ENCODE measurements around the gene LRIT3. TPM values are rescaled to one million over a fixed set of nuclear protein-coding genes. Genes with fewer than 3 reads are reported as not detected.
"Not testable (repeated sequence)": the region's sequence is repeated elsewhere in the genome, so short reads cannot be mapped to it uniquely, and the experiment has no call there.

LRIT3 gene
- total RNA-seq, 1 donor from 2014 or later = 0.17 TPM

- Mint-ChIP-seq H3K9me3 (ENCODE audit: low read depth) (no peaks in the 10 kb centered on the region), H3K4me3 (ENCODE audit: low read depth) (no peak overlapping the region), H3K27me3 (no peaks in the 10 kb centered on the region), H3K27ac (no peak overlapping the region), H3K4me1 (ENCODE audit: low read depth) (no peaks in the 10 kb centered on the region), H3K36me3 (ENCODE audit: insufficient read depth) (no peaks in the 10 kb centered on the region)
- TF ChIP-seq, protein P1, sequence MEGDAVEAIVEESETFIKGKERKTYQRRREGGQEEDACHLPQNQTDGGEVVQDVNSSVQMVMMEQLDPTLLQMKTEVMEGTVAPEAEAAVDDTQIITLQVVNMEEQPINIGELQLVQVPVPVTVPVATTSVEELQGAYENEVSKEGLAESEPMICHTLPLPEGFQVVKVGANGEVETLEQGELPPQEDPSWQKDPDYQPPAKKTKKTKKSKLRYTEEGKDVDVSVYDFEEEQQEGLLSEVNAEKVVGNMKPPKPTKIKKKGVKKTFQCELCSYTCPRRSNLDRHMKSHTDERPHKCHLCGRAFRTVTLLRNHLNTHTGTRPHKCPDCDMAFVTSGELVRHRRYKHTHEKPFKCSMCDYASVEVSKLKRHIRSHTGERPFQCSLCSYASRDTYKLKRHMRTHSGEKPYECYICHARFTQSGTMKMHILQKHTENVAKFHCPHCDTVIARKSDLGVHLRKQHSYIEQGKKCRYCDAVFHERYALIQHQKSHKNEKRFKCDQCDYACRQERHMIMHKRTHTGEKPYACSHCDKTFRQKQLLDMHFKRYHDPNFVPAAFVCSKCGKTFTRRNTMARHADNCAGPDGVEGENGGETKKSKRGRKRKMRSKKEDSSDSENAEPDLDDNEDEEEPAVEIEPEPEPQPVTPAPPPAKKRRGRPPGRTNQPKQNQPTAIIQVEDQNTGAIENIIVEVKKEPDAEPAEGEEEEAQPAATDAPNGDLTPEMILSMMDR (IDR thresholded peaks at IDR 0.05; ENCODE audit: unreplicated experiment) = no peak
- DNase-seq (ENCODE audit: low spot score, unreplicated experiment) = no peak
These were observed 22.2 kb downstream of the LRIT3 start for GRCh38 chr4:109870061-109870460.

DNA sequence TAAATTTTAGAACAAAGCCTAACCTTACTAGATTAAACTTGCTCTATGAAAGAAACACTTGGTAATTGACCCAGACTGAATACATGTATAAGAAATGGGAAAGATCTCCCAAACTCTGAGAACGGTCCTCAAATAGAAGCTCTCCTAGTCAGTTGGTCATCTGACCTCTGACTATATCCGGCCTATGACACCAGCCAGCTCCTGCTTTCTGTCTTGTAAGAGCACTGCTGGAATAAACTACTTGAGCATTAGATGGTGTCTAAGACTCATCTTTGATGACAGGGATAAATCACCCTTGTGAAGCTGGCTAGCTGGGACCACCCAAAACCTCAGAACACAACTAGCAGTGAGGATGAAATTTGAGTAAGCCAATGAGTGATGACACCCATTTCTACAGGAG lies 24.2 kb downstream of the LRIT3 start:
- no peaks in the 10 kb centered on the region for H3K36me3 Mint-ChIP-seq (ENCODE audit: insufficient read depth)
- H3K9me3 Mint-ChIP-seq (ENCODE audit: low read depth) = no peaks in the 10 kb centered on the region
- no peak overlapping the region for H3K27ac Mint-ChIP-seq
- H3K4me3 Mint-ChIP-seq (ENCODE audit: low read depth) = no peak overlapping the region
- H3K27me3 Mint-ChIP-seq = no peaks in the 10 kb centered on the region
- TF ChIP-seq, protein P1 (IDR thresholded peaks at IDR 0.05; ENCODE audit: unreplicated experiment) = no peak
- no peaks in the 10 kb centered on the region for H3K4me1 Mint-ChIP-seq (ENCODE audit: low read depth)
- DNase-seq (ENCODE audit: low spot score, unreplicated experiment) = no peak

DNA sequence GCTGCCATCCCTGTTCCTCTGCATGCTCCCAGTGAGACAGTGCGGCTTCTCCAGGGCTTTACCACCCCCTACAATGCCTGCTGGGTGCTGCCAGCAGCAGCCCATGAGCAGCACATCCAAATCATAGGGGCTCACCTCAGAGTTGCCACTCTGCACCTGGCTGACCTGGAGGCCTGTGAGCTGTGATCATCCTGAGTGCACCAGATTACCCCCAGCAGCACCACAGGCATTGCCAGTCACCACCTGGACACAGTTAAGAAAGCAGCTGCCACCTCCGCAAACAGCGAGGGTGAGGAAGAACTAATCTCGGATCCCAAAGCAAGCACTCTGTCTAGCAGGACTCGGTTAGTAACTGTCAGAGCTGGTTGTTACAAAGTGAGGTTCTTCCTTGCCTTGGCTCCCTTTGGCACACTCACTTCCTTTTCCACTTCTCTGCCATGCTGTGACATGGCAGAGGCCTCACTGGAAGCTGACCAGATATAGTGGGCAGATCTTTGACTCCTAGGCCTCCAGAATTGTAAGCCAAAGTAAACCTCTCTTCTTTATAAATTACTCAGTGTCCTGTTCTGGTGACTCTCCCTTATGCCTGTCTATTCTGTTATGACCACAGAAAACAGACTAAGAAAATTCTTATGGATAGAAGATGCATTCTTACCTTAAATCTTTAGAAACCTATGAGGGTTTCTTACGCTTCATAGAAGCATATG lies 25.2 kb downstream of the LRIT3 start:
- H3K27ac Mint-ChIP-seq = no peak overlapping the region
- TF ChIP-seq, protein P1 (IDR thresholded peaks at IDR 0.05; ENCODE audit: unreplicated experiment) = no peak
- H3K4me3 Mint-ChIP-seq (ENCODE audit: low read depth) = no peak overlapping the region
- DNase-seq (ENCODE audit: low spot score, unreplicated experiment) = no peak
- H3K4me1 Mint-ChIP-seq (ENCODE audit: low read depth) = peaks cover 5% of the 10 kb centered on the region
- no peaks in the 10 kb centered on the region for H3K9me3 Mint-ChIP-seq (ENCODE audit: low read depth)
- H3K27me3 Mint-ChIP-seq = no peaks in the 10 kb centered on the region
- H3K36me3 Mint-ChIP-seq (ENCODE audit: insufficient read depth) = no peaks in the 10 kb centered on the region

DNA sequence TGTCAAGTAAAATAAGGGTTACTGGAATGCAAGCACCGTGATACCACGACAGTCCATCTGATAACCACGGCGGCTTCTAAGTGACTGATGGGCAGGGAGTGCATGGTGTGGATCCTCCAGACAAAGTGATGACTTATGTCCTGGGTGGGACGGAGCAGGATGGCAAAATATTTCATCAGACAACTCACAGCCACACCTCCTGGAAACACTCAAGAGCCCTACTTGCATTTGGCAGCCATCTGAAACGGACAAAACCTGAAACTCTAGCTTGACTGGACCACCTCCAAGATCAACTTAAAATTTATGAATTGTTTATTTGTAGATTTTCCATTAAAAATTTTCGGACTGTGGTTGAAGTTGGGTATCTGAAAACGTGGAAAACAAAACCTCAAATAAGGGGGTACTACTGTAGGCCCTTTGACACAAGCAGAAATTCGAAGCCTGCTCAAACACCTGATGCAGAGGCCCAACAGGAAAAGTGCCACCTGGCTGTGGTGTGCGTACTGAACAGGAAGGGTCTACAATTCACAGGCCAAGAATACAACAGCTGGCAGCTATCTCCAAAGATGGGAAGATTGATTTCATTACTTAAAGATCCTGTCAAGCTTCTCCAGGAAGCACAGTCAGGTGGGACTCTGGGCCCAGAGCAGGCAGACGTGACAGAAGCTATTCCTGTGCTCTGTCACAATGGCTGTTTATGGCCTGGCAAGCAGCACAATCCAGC lies 26.0 kb downstream of the LRIT3 start:
- H3K36me3 Mint-ChIP-seq (ENCODE audit: insufficient read depth) = no peaks in the 10 kb centered on the region
- no peak overlapping the region for H3K4me3 Mint-ChIP-seq (ENCODE audit: low read depth)
- peaks cover 5% of the 10 kb centered on the region for H3K4me1 Mint-ChIP-seq (ENCODE audit: low read depth)
- no peak for DNase-seq (ENCODE audit: low spot score, unreplicated experiment)
- no peaks in the 10 kb centered on the region for H3K9me3 Mint-ChIP-seq (ENCODE audit: low read depth)
- no peaks in the 10 kb centered on the region for H3K27me3 Mint-ChIP-seq
- H3K27ac Mint-ChIP-seq = no peak overlapping the region
- TF ChIP-seq, protein P1 (IDR thresholded peaks at IDR 0.05; ENCODE audit: unreplicated experiment) = no peak

- Mint-ChIP-seq H3K27me3 (no peaks in the 10 kb centered on the region), H3K36me3 (ENCODE audit: insufficient read depth) (no peaks in the 10 kb centered on the region), H3K27ac (no peak overlapping the region), H3K4me3 (ENCODE audit: low read depth) (no peak overlapping the region), H3K9me3 (ENCODE audit: low read depth) (no peaks in the 10 kb centered on the region), H3K4me1 (ENCODE audit: low read depth) (peaks cover 5% of the 10 kb centered on the region)
- TF ChIP-seq, protein P1 (IDR thresholded peaks at IDR 0.05; ENCODE audit: unreplicated experiment) = no peak
- DNase-seq (ENCODE audit: low spot score, unreplicated experiment) = no peak
These were observed 27.2 kb downstream of the LRIT3 start for GRCh38 chr4:109875106-109875505.

DNA sequence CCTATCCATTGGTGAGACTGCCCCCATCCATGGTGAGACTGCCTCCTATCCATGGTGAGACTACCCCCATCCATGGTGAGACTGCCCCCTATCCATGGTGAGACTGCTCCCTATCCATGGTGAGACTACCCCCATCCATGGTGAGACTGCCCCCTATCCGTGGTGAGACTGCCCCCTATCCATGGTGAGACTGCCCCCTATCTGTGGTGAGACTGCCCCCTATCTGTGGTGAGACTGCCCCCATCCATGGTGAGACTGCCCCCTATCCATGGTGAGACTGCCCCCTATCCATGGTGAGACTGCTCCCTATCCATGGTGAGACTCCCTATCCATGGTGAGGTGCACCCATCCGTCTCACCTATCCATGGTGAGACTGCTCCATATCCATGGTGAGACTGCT lies 27.6 kb downstream of the LRIT3 start:
- not testable (repeated sequence) for DNase-seq (ENCODE audit: low spot score, unreplicated experiment); H3K4me1 Mint-ChIP-seq (ENCODE audit: low read depth); H3K27me3 Mint-ChIP-seq; H3K36me3 Mint-ChIP-seq (ENCODE audit: insufficient read depth); H3K4me3 Mint-ChIP-seq (ENCODE audit: low read depth); H3K27ac Mint-ChIP-seq; H3K9me3 Mint-ChIP-seq (ENCODE audit: low read depth)

All from progenitor cell of endocrine pancreas (in vitro differentiated cells).